Activated T-cell treated with anti-CD3 and anti-CD28 coated beads for 24 hours (primary cell): ENCODE data around the gene C3orf62.

ENCODE experiments used
- DNase-seq: peaks from one replicate; pipeline ENCODE4 v3.0.0-alpha.2; 2020; ENCODE audit warnings: low read depth

The C3orf62 gene

GRCh38 chr3:49276475-49277382, at the start of gene C3orf62:
Gene C3orf62, minus strand, starts transcription at chr3:49277232. Its CDS starts 360 bp downstream, at chr3:49276872.
- peak; percentile 70 for DNase-seq

- DNase-seq, result no peak
These were observed 47.7 kb upstream of the C3orf62 start for GRCh38 chr3:49324768-49325167.

- DNase-seq, result no peak
These were observed 39.8 kb upstream of the C3orf62 start for GRCh38 chr3:49316696-49317457.

GRCh38 chr3:49313896-49314688, 37.1 kb upstream of the C3orf62 start:
- no peak for DNase-seq

GRCh38 chr3:49311283-49311682, 34.3 kb upstream of the C3orf62 start:
- DNase-seq, result no peak

- DNase-seq, result no peak
These were observed 33.6 kb upstream of the C3orf62 start for GRCh38 chr3:49310677-49311076.

GRCh38 chr3:49305608-49306007, 28.6 kb upstream of the C3orf62 start:
- DNase-seq, result no peak

- DNase-seq, result no peak
These were observed 25.6 kb upstream of the C3orf62 start for GRCh38 chr3:49302613-49303012.

- DNase-seq, result no peak
These were observed 23.6 kb upstream of the C3orf62 start for GRCh38 chr3:49300595-49300994.

- no peak for DNase-seq
These were observed 21.5 kb upstream of the C3orf62 start for GRCh38 chr3:49298511-49298910.

GRCh38 chr3:49296781-49297411, 19.9 kb upstream of the C3orf62 start:
- DNase-seq, result no peak

GRCh38 chr3:49295489-49296058, 18.5 kb upstream of the C3orf62 start:
- DNase-seq, result no peak

- no peak for DNase-seq
These were observed 17.3 kb upstream of the C3orf62 start for GRCh38 chr3:49294343-49294742.

GRCh38 chr3:49283997-49284396, 7.0 kb upstream of the C3orf62 start:
- no peak for DNase-seq

- no peak for DNase-seq
These were observed 2.3 kb upstream of the C3orf62 start for GRCh38 chr3:49279376-49279775.

- no peak for DNase-seq
These were observed 1.5 kb upstream of the C3orf62 start for GRCh38 chr3:49278548-49278947.

- DNase-seq, result no peak
These were observed 347 bp upstream of the C3orf62 start for GRCh38 chr3:49277383-49277775.

GRCh38 chr3:49273825-49274532, 3.1 kb downstream of the C3orf62 start:
- DNase-seq, result no peak

GRCh38 chr3:49271047-49271446, 6.0 kb downstream of the C3orf62 start:
- DNase-seq, result no peak

GRCh38 chr3:49270156-49270500, 6.9 kb downstream of the C3orf62 start:
- DNase-seq, result no peak
